ENCODE measurements around the gene U2AF1L4.

- no peak for TF ChIP-seq SNAI2 (CRISPR knock-in tag; IDR thresholded peaks at IDR 0.05)
- TF ChIP-seq RARB (CRISPR knock-in tag; IDR thresholded peaks at IDR 0.05) = no peak
- no peak for TF ChIP-seq TCF4 (CRISPR knock-in tag; IDR thresholded peaks at IDR 0.05; ENCODE audit: borderline replicate concordance)
- no peak for TF ChIP-seq ZNF565 (CRISPR knock-in tag; conservative IDR thresholded peaks at IDR 0.05; ENCODE audit: low read depth)
- TF ChIP-seq ARNTL (CRISPR knock-in tag; IDR thresholded peaks at IDR 0.05; ENCODE audit: borderline replicate concordance, low read depth) = no peak
- no peak for TF ChIP-seq ZFP30 (CRISPR knock-in tag; IDR thresholded peaks at IDR 0.05)
- no peak for TF ChIP-seq ISL1 (CRISPR knock-in tag; IDR thresholded peaks at IDR 0.05)
- no peak for TF ChIP-seq PATZ1 (CRISPR knock-in tag; IDR thresholded peaks at IDR 0.05; ENCODE audit: borderline replicate concordance)
Observed at GRCh38 chr19:35715355-35715809, 29.8 kb downstream of the U2AF1L4 start.
